ENCODE data around the gene ANGPTL8.

Gene ANGPTL8

GRCh38 chr19:11291415-11291814, 52.0 kb downstream of the ANGPTL8 start:
- DNase-seq (ENCODE audit: low read depth), result no peak

Measured in GM04503 (cell line).